Nephron (organoid): Measurements from ENCODE around the gene EWSR1.

ENCODE experiments used
- H3K27ac Mint-ChIP-seq, 3 experiments: 2 replicates each; pipeline ENCODE4 v1.8.0; 2020; ENCODE audit warnings: mixed read lengths in 3 of 3, mild to moderate bottlenecking in 2 of 3, moderate library complexity in 1 of 3
- H3K27me3 Mint-ChIP-seq: 2 replicates; pipeline ENCODE4 v1.8.0; 2021; ENCODE audit warnings: low read depth, mild to moderate bottlenecking, moderate library complexity, mixed read lengths
- H3K36me3 Mint-ChIP-seq: 2 replicates; pipeline ENCODE4 v1.8.0; 2020; ENCODE audit warnings: low read depth, mixed read lengths
- H3K4me1 Mint-ChIP-seq: 2 replicates; pipeline ENCODE4 v1.8.0; 2020; ENCODE audit warnings: mixed read lengths
- H3K4me3 Mint-ChIP-seq, 3 experiments: 2 replicates each; pipeline ENCODE4 v1.8.0; 2020; ENCODE audit warnings: mild to moderate bottlenecking in 3 of 3, mixed read lengths in 3 of 3, moderate library complexity in 2 of 3
- H3K9me3 Mint-ChIP-seq: 2 replicates; pipeline ENCODE4 v1.8.0; 2020; ENCODE audit warnings: mixed read lengths
- CTCF ChIP-seq, 3 experiments: fragments of 200-600 bp; sonication (generic); IDR thresholded peaks; one replicate each; pipeline ENCODE4 v1.5.0; 2021; ENCODE audit warnings: antibody characterized with exemption in 3 of 3; ENCODE audit not compliant: unreplicated experiment in 3 of 3

Gene EWSR1

GRCh38 chr22:29317827-29318454, 49.9 kb downstream of the EWSR1 start:
- Mint-ChIP-seq H3K27ac (no peak overlapping the region), H3K9me3 (no peaks in the 10 kb centered on the region), H3K27me3 (peaks cover 43% of the 10 kb centered on the region), H3K4me3 (peak overlapping the region in 2 of 3 experiments; percentile 15 to 47), H3K4me1 (peaks cover 11% of the 10 kb centered on the region), H3K36me3 (peaks cover 5% of the 10 kb centered on the region)
- TF ChIP-seq CTCF (IDR thresholded peaks at IDR 0.05; ENCODE audit: unreplicated experiment in 3 of 3), result no peak

- Mint-ChIP-seq H3K27me3 (peaks cover 33% of the 10 kb centered on the region), H3K27ac (no peak overlapping the region), H3K36me3 (peaks cover 5% of the 10 kb centered on the region), H3K4me1 (peaks cover 6% of the 10 kb centered on the region), H3K4me3 (no peak overlapping the region), H3K9me3 (no peaks in the 10 kb centered on the region)
- TF ChIP-seq CTCF (IDR thresholded peaks at IDR 0.05; ENCODE audit: unreplicated experiment in 3 of 3), result no peak
Observed at GRCh38 chr22:29319072-29319471, 51.0 kb downstream of the EWSR1 start.

GRCh38 chr22:29320546-29320945, 52.5 kb downstream of the EWSR1 start:
- no peaks in the 10 kb centered on the region for H3K9me3 Mint-ChIP-seq
- TF ChIP-seq CTCF (IDR thresholded peaks at IDR 0.05; ENCODE audit: unreplicated experiment in 3 of 3), result peak in 1 of 3 experiments; percentile 19
- H3K4me3 Mint-ChIP-seq, result no peak overlapping the region
- H3K27ac Mint-ChIP-seq, result no peak overlapping the region
- H3K4me1 Mint-ChIP-seq, result no peaks in the 10 kb centered on the region
- H3K27me3 Mint-ChIP-seq, result peaks cover 27% of the 10 kb centered on the region
- H3K36me3 Mint-ChIP-seq, result no peaks in the 10 kb centered on the region

- Mint-ChIP-seq H3K27me3 (peaks cover 3% of the 10 kb centered on the region), H3K4me1 (peaks cover 10% of the 10 kb centered on the region), H3K27ac (peak overlapping the region in 1 of 3 experiments; percentile 23), H3K9me3 (no peaks in the 10 kb centered on the region), H3K36me3 (no peaks in the 10 kb centered on the region), H3K4me3 (no peak overlapping the region)
- TF ChIP-seq CTCF (IDR thresholded peaks at IDR 0.05; ENCODE audit: unreplicated experiment in 3 of 3), result no peak
Observed at GRCh38 chr22:29323641-29324040, 55.6 kb downstream of the EWSR1 start.

GRCh38 chr22:29325356-29325755, 57.3 kb downstream of the EWSR1 start:
- no peaks in the 10 kb centered on the region for H3K9me3 Mint-ChIP-seq
- H3K27ac Mint-ChIP-seq, result no peak overlapping the region
- H3K4me1 Mint-ChIP-seq, result peaks cover 16% of the 10 kb centered on the region
- no peak for TF ChIP-seq CTCF (IDR thresholded peaks at IDR 0.05; ENCODE audit: unreplicated experiment in 3 of 3)
- no peaks in the 10 kb centered on the region for H3K36me3 Mint-ChIP-seq
- H3K27me3 Mint-ChIP-seq, result peaks cover 3% of the 10 kb centered on the region
- no peak overlapping the region for H3K4me3 Mint-ChIP-seq

GRCh38 chr22:29325785-29326315, 57.8 kb downstream of the EWSR1 start:
- TF ChIP-seq CTCF (IDR thresholded peaks at IDR 0.05; ENCODE audit: unreplicated experiment in 3 of 3), result no peak
- H3K27ac Mint-ChIP-seq, result no peak overlapping the region
- H3K27me3 Mint-ChIP-seq, result peaks cover 3% of the 10 kb centered on the region
- no peaks in the 10 kb centered on the region for H3K9me3 Mint-ChIP-seq
- H3K36me3 Mint-ChIP-seq, result no peaks in the 10 kb centered on the region
- H3K4me1 Mint-ChIP-seq, result peaks cover 21% of the 10 kb centered on the region
- H3K4me3 Mint-ChIP-seq, result no peak overlapping the region
